HG03135 (cell line): ENCODE data around the gene SPEM3.

Experiments used
- ATAC-seq: cut with Tn5 transposase; IDR thresholded peaks from one replicate; pipeline ENCODE4 v1.9.1; 2021; ENCODE audit warnings: mild to moderate bottlenecking, moderate library complexity; ENCODE audit not compliant: unreplicated experiment

Gene SPEM3

DNA sequence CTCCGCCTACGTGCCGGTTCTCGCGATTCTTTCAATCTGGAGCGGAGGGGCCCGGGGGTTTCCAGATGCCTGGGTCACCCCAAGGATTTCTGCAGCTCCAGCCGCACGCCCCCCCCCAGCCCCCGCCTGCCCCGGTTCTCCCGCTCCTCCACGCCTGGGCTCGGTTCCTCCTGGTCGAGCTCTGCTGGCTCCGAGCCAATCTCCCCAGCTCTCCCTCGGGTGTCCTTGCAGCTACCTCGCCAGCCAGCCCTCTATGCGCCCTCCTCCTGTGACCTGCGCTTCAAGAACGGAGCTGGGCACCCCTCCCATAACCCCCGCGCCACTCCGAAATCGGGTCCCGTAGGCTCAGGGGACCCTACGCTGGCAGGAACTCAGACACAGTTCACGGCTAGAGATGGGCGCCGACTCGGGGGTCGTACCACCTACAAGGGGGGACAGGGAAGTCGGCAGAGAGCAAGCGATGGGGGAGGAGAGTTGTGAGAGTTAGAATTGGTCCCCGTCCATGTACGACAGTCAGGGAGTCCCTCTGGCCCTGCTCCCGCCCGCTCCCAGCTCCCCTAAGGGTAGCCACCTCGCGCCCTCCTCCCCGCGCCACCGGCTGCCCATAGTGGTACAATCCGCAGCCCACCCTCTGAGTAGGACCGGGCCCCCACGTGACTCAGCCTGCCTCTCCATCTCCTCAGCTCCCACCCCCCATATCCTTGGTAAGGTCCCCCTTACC, 11.6 kb downstream of the SPEM3 start:
- ATAC-seq: no peak

DNA sequence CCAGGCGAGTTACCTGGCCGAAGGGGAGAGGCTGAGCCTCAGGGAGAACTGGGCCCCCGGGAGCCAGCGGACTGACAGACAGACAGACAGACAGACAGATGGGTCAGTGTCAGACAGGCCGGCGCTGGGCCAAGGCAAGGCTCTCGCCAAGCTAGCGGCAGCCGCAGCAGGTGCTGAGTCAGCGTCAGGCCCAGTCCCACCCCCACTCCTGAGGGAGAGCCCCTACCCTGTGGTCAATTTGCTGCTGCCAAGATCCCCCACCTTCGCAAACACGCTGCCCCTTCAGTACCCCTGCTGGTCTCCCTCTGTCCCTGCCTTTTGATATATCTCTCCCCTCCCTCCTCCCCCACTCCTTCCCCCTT, 12.2 kb downstream of the SPEM3 start:
- no peak for ATAC-seq

DNA sequence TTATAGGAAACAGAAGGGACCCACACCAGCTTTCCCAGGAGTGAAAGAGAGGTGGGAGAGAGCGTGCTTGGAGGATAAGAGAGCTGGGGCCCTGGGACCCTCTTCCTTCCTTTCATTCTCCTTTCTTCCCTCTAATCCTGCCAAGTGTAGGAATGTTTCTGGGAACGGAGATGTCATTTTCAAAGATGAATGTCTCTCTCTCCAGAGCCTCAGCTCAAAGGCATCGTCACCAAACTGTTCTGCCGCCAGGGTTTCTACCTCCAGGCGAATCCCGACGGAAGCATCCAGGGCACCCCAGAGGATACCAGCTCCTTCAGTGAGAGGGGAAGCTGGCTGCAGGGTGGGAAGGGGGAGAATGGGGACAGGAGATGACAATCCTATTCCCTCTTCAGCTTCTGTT, 12.6 kb downstream of the SPEM3 start:
- no peak for ATAC-seq

DNA sequence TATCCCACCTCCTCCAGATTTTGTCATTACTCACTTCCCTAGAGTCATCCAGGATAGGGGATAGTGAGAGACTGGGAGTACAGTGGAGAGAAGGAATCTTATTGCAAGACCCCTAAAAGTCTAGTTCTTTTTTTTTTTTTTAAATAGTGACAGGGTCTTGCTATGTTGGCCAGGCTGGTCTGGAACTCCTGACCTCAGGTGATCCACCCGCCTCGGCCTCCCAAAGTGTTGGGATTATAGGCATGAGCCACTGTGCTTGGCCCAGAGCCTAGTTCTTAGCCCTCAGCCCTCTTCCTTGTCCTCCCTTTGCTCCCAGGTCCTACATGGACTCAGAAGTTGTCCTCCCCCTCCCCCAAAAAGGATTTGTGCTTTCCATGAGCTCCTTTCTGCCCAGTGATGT, 13.5 kb downstream of the SPEM3 start:
- ATAC-seq: no peak

GRCh38 chr17:7443499-7444485, 15.1 kb downstream of the SPEM3 start:
- ATAC-seq: no peak

DNA sequence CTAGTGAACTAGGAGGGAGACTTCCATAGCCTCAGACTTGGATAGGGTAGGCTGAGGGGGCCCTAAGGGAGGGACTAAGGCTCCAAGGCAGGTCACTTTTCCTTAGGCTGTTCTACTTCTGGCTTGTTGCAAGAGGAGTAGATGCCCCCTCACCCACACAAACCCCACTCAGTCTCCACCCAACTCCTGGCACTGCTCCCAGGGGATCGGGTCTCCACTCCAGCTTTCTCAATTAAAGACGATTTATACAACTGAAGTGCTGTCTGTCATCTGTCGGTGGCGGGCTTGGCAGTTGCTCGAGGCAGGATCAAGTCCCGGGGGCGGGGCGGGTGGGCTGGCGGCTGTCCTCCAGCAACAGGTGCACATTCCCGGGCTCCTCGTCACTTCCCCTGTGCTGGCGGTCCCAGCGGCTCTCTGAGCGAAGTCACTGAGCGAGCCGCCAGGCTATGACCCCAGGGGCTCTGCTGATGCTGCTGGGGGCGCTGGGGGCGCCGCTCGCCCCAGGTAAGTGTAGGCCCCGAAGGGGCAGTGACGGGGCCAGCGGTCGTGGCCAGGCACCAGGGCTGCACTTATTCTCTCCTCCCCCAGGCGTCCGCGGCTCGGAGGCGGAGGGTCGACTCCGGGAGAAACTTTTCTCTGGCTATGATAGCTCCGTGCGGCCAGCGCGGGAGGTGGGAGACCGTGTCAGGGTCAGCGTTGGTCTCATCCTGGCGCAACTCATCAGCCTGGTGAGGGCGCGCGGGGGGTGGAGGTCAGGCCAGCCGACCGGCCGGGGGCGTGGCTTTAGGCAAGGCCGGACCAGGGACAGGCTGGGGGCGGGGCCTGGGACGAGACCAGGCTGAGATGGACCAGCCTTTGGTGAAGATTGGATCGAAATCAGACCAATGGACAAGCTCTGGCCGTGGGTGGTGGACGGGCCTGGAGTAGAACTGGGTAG, 16.3 kb downstream of the SPEM3 start, which contains the start of gene CHRNB1:
Gene CHRNB1, plus strand, starts transcription at position 380 of the 937 bp plus-strand sequence. Its CDS starts 67 bp downstream, at position 447.
- no peak for ATAC-seq

DNA sequence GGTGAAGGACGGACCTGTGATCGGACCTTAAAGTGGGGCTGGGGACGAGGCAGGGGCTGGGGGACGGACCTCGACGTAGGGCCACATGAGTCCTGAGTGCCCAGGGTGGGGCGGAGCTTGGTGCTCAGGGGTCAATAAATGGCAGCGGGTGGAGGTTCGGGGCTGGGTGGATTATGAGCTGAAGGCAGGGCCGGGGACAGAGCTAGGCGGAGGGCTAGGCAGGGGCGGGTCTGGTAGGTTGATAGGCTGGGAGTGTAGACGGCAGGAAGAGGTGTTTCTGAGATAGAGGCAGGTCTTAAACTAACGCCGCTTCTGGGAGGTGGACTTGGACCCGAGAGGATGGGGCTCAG, 16.9 kb downstream of the SPEM3 start:
- no peak for ATAC-seq

GRCh38 chr17:7448461-7448860, 19.8 kb downstream of the SPEM3 start:
- ATAC-seq: no peak

- ATAC-seq: no peak
Observed at GRCh38 chr17:7459961-7460545, 31.4 kb downstream of the SPEM3 start.

DNA sequence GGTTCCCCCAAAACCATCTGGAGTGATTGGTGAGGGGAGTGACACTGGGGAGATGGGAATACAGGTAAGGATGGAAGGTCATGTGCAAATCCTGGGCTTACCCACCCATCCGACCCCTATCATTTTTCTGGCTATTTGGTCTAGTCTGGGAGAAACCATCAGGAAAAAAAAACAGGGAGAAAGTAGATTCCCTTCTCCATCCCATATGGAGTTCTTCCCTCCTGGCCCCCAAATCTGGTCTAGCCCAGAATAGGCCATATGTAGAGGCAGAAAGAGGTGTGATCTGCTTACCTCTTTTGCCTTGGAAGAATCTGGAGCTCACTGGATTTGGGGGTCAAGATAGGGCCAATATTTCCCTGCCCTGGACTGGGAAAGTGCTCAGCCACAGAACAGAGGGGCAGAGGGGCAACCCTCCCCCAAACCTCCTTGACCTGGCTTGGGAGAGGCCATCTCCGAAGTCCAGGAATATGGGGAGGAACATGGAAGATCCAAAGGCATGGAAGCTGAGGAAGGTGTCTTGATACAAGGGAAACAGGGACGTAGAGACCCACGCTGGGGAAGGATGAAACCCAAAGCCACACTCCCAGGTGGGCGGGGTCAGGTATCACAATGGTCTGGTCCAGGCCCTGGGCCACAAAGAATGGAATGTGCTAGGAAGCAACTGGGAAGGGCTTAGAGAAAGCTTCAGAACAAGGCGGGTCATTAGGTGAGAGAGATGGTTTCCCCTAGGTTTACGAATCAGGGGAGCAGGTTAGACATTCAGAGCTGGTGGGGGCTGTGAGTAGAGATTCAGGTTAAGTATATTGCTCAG, 32.4 kb downstream of the SPEM3 start:
- ATAC-seq: no peak

GRCh38 chr17:7462474-7463371, 34.1 kb downstream of the SPEM3 start:
- no peak for ATAC-seq

GRCh38 chr17:7463372-7463846, 34.8 kb downstream of the SPEM3 start:
- ATAC-seq: no peak

DNA sequence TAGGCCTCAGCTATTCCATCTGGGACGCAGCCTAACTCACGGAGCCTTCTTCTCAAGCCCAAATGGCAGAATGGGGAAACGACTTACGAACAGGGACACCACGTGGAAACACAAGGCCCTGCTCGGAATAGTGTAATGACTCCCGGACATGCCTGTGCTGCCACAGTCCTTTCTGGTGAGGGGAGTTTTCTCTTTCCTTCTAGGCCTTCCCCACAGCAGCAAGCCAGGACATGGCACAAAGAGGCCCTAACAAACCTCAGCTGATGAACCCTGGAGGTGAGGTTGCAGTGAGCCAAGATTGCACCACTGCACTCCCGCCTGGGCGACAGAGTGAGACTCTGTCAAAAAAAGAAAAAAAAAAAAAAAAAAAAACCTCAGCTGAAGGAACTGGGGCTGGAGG, 35.4 kb downstream of the SPEM3 start:
- ATAC-seq: no peak

- no peak for ATAC-seq
Observed at GRCh38 chr17:7465597-7466275, 37.1 kb downstream of the SPEM3 start.

GRCh38 chr17:7466318-7466638, 37.6 kb downstream of the SPEM3 start:
- no peak for ATAC-seq

GRCh38 chr17:7466639-7467341, 38.1 kb downstream of the SPEM3 start:
- no peak for ATAC-seq

DNA sequence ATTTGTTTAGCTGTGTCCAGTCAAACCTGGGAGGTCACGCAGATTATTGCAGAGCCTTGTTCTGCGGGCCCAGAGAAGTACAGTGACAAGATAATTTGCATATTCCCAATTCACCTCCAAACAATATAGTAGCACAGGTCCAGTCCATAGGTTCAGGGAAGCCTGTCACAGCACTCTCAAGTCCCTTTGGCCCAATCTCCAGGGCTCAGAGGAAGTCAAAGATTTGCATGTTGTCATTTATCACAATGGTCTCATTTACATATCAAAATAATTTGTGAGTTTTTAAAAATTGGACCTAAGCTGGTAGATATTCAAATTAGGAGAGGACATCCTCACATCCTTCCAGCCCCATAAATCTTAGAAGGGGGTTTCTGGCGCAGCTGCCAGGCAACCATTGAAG, 38.8 kb downstream of the SPEM3 start:
- ATAC-seq: no peak

DNA sequence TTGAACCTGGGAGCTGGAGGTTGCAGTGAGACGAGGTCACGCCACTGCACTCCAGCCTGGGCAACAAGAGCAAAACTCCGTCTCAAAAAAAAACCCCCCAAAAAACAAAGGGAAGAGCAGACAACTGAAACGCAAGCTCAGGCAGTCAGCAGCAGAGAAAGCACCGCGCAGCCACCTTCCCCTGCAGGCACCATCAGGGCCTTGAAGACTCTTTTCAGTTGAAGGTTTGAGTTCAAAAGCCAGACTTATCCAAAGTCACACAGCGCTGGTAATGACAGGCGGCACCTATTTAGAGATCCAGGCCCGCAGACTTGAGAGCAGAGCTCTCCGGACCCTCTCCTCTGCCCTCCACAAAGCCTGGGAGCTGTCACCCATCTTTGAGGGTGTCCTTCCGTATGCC, 39.6 kb downstream of the SPEM3 start:
- ATAC-seq: no peak
